GM23338 (cell line): ENCODE results near the gene RIPK4. TPM values are rescaled to one million over a fixed set of nuclear protein-coding genes. Genes with fewer than 3 reads are reported as not detected.

Source experiments
- ATAC-seq: fragments of 200-7000 bp; cut with Tn5 transposase; 3 replicates; pipeline ENCODE4 v1.9.1; 2020
- DNase-seq: peaks from one replicate; pipeline ENCODE4 v3.0.0-alpha.2; 2015; ENCODE audit warnings: low spot score
- H2AFZ ChIP-seq: fragments of 200-600 bp; sonication (generic); 2 replicates; pipeline ENCODE4 v1.8.0; 2016; ENCODE audit warnings: antibody characterized with exemption, mild to moderate bottlenecking, moderate library complexity
- H3F3A ChIP-seq: fragments of 200-600 bp; sonication (generic); replicated peaks from 2 replicates; pipeline ENCODE4 v1.8.0; 2017; ENCODE audit warnings: antibody characterized with exemption, mixed run types, low read depth
- H3K27ac ChIP-seq: fragments of 200-600 bp; sonication (generic); 2 replicates; pipeline ENCODE4 v1.6.1; 2016; ENCODE audit warnings: low read depth
- H3K27me3 ChIP-seq: fragments of 200-600 bp; sonication (generic); 2 replicates; pipeline ENCODE4 v1.8.0; 2016; ENCODE audit warnings: mild to moderate bottlenecking, mixed run types, moderate library complexity; ENCODE audit not compliant: insufficient read depth
- H3K36me3 ChIP-seq: fragments of 200-600 bp; sonication (generic); 2 replicates; pipeline ENCODE4 v1.8.0; 2016; ENCODE audit warnings: mild to moderate bottlenecking; ENCODE audit not compliant: insufficient read depth
- H3K4me1 ChIP-seq: fragments of 200-600 bp; sonication (generic); 2 replicates; pipeline ENCODE4 v1.8.0; 2016; ENCODE audit warnings: mild to moderate bottlenecking, moderate library complexity; ENCODE audit not compliant: insufficient read depth
- H3K4me2 ChIP-seq: fragments of 200-600 bp; sonication (generic); 2 replicates; pipeline ENCODE4 v1.7.1; 2017; ENCODE audit warnings: mixed run types
- H3K4me3 ChIP-seq: fragments of 200-600 bp; sonication (generic); 2 replicates; pipeline ENCODE4 v1.6.1; 2016; ENCODE audit warnings: mixed run types
- H3K79me2 ChIP-seq: fragments of 200-600 bp; sonication (generic); replicated peaks from 2 replicates; pipeline ENCODE4 v1.8.0; 2017; ENCODE audit warnings: mild to moderate bottlenecking; ENCODE audit not compliant: insufficient read depth
- H3K9me2 ChIP-seq: fragments of 200-600 bp; sonication (generic); 2 replicates; pipeline ENCODE4 v1.8.0; 2017; ENCODE audit not compliant: insufficient read depth
- H4K20me1 ChIP-seq: fragments of 200-600 bp; sonication (generic); replicated peaks from 2 replicates; pipeline ENCODE4 v1.8.0; 2017; ENCODE audit warnings: mild to moderate bottlenecking; ENCODE audit not compliant: insufficient read depth
- H3K27ac Mint-ChIP-seq: 2 replicates; pipeline ENCODE4 v1.8.0; 2020; ENCODE audit warnings: inconsistent platforms, mild to moderate bottlenecking, moderate library complexity, mixed read lengths
- H3K27me3 Mint-ChIP-seq: 3 replicates; pipeline ENCODE4 v1.8.0; 2022; ENCODE audit warnings: low read depth, mild to moderate bottlenecking, moderate library complexity, mixed read lengths, inconsistent platforms; ENCODE audit not compliant: insufficient read depth, poor library complexity
- H3K36me3 Mint-ChIP-seq: 3 replicates; pipeline ENCODE4 v1.8.0; 2021; ENCODE audit warnings: low read depth, mild to moderate bottlenecking, inconsistent platforms, moderate library complexity, mixed read lengths
- H3K4me1 Mint-ChIP-seq: 3 replicates; pipeline ENCODE4 v1.8.0; 2020; ENCODE audit warnings: mild to moderate bottlenecking, inconsistent platforms, mixed read lengths
- H3K4me3 Mint-ChIP-seq: 3 replicates; pipeline ENCODE4 v1.8.0; 2021; ENCODE audit warnings: moderate library complexity, mild to moderate bottlenecking, inconsistent platforms, mixed read lengths
- H3K9me3 Mint-ChIP-seq: 3 replicates; pipeline ENCODE4 v1.8.0; 2020; ENCODE audit warnings: moderate library complexity, mild to moderate bottlenecking, inconsistent platforms, mixed read lengths
- CREB1 ChIP-seq: fragments of 250-450 bp; sonication (Bioruptor Pico); IDR thresholded peaks from 2 replicates; pipeline ENCODE4 v1.5.0; 2020; ENCODE audit warnings: low read depth, mild to moderate bottlenecking, moderate library complexity
- EZH2 ChIP-seq: fragments of 200-600 bp; sonication (generic); IDR thresholded peaks from one replicate; pipeline ENCODE4 v1.8.0; 2017; ENCODE audit warnings: antibody characterized with exemption, mild to moderate bottlenecking, low read depth; ENCODE audit not compliant: unreplicated experiment
- EZH2phosphoT487 ChIP-seq: fragments of 200-600 bp; sonication (generic); IDR thresholded peaks from one replicate; pipeline ENCODE4 v1.8.1; 2018; ENCODE audit warnings: antibody characterized with exemption; ENCODE audit not compliant: unreplicated experiment
- JUNB ChIP-seq: IDR thresholded peaks from one replicate; pipeline ENCODE4 v1.6.1; 2016; ENCODE audit warnings: antibody characterized with exemption; ENCODE audit not compliant: unreplicated experiment
- POLR2AphosphoS5 ChIP-seq: IDR thresholded peaks from 2 replicates; pipeline ENCODE4 v1.6.1; 2016; ENCODE audit warnings: antibody characterized with exemption, low read depth
- STAT1 ChIP-seq: IDR thresholded peaks from one replicate; pipeline ENCODE4 v1.6.1; 2016; ENCODE audit warnings: antibody characterized with exemption; ENCODE audit not compliant: unreplicated experiment
- ZNF331 ChIP-seq: fragments of 250-450 bp; sonication (Bioruptor Pico); IDR thresholded peaks from 2 replicates; pipeline ENCODE4 v1.5.0; 2020; ENCODE audit warnings: low read depth, mild to moderate bottlenecking, moderate library complexity
- polyA plus RNA-seq: library from polyadenylated mRNA; unstranded; fragments of >200 nt; fragmentation: Nextera tagmentation; extraction: Ambion mirVana; gene quantifications from 2 replicates; pipeline ENCODE4 v1.2.1, GENCODE V29; 2016
- total RNA-seq: library from RNA; depleted of rRNA; stranded (reverse); fragments of >200 nt; shearing (Covaris generic); gene quantifications from 2 replicates; pipeline ENCODE4 v1.2.3, GENCODE V29; 2014
- TF ChIP-seq, protein P1 (sequence below): fragments of 250-450 bp; sonication (Bioruptor Pico); IDR thresholded peaks from 2 replicates; pipeline ENCODE4 v1.5.0; 2020; ENCODE audit warnings: mild to moderate bottlenecking, moderate library complexity
- TF ChIP-seq, protein P2 (sequence below): IDR thresholded peaks from one replicate; pipeline ENCODE4 v1.6.1; 2018; ENCODE audit warnings: antibody characterized with exemption; ENCODE audit not compliant: unreplicated experiment
- TF ChIP-seq, protein P3 (sequence below): IDR thresholded peaks from 2 replicates; pipeline ENCODE4 v1.6.1; 2016; ENCODE audit warnings: antibody characterized with exemption
- TF ChIP-seq, protein P4 (sequence below), 2 experiments: fragments of 200-600 bp in 1 of 2; sonication (generic) in 1 of 2; conservative IDR thresholded peaks; 2 replicates each; pipeline versions ENCODE4 v1.5.1 to v1.6.1; 2016 to 2017; ENCODE audit warnings: antibody characterized with exemption in 2 of 2, low read depth in 2 of 2, mild to moderate bottlenecking in 2 of 2, moderate library complexity in 1 of 2

The RIPK4 gene
- total and polyA plus RNA-seq, 2 experiments from 2014 or later, result 2.5 to 9.9 TPM

DNA sequence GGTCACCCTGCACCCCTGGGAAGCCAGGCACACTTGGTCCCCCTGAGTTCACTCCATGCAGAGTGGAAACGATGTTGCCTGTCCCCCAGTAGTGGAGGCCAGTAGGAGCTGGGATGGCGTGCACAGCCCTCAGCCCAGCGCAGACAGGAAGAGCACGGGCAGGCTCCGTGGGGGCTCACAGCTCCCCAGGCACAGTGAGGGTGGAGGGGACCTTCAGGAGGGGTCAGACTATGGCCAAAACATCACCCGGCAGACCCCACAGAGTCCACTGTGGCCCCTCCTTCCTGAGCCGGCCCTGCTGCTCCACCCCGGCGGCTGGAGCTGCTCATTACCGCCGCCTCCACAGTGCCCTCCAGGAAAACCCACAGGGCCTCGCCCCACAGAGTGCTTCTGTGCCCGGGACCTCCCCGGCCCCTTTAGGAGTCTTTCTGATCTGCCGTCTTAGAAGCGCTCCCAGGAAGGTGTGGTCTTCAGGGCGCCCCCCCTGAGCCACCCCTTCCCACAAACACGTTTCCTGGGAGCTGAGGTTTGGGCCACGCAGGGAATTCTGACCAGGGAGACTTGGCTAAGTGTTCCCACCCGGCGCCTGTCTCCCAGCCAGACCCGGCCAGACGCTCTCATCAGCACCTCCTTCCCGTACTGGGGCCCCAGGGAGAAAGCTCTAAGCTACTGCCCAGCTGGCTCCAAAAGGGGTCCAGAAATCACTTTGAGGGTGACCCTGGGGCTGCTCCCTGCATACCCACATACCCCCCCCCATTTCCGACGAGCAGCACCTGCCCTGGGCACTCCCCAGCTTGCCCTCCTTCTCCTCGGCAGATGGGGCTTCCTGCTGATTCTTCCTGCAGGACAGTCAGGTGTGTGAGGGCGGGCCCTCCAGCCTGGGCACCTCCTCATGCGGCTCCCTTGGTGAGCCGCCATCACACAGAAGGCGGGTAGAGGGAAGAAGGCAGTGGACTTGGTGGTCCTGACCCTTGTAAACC, 38.8 kb downstream of the RIPK4 start:
- TF ChIP-seq EZH2 (no peak), ZNF331 (CRISPR knock-in tag) (no peak), EZH2phosphoT487 (no peak), JUNB (no peak), CREB1 (CRISPR knock-in tag) (no peak), POLR2AphosphoS5 (no peak), STAT1 (no peak)
- TF ChIP-seq, protein P1, sequence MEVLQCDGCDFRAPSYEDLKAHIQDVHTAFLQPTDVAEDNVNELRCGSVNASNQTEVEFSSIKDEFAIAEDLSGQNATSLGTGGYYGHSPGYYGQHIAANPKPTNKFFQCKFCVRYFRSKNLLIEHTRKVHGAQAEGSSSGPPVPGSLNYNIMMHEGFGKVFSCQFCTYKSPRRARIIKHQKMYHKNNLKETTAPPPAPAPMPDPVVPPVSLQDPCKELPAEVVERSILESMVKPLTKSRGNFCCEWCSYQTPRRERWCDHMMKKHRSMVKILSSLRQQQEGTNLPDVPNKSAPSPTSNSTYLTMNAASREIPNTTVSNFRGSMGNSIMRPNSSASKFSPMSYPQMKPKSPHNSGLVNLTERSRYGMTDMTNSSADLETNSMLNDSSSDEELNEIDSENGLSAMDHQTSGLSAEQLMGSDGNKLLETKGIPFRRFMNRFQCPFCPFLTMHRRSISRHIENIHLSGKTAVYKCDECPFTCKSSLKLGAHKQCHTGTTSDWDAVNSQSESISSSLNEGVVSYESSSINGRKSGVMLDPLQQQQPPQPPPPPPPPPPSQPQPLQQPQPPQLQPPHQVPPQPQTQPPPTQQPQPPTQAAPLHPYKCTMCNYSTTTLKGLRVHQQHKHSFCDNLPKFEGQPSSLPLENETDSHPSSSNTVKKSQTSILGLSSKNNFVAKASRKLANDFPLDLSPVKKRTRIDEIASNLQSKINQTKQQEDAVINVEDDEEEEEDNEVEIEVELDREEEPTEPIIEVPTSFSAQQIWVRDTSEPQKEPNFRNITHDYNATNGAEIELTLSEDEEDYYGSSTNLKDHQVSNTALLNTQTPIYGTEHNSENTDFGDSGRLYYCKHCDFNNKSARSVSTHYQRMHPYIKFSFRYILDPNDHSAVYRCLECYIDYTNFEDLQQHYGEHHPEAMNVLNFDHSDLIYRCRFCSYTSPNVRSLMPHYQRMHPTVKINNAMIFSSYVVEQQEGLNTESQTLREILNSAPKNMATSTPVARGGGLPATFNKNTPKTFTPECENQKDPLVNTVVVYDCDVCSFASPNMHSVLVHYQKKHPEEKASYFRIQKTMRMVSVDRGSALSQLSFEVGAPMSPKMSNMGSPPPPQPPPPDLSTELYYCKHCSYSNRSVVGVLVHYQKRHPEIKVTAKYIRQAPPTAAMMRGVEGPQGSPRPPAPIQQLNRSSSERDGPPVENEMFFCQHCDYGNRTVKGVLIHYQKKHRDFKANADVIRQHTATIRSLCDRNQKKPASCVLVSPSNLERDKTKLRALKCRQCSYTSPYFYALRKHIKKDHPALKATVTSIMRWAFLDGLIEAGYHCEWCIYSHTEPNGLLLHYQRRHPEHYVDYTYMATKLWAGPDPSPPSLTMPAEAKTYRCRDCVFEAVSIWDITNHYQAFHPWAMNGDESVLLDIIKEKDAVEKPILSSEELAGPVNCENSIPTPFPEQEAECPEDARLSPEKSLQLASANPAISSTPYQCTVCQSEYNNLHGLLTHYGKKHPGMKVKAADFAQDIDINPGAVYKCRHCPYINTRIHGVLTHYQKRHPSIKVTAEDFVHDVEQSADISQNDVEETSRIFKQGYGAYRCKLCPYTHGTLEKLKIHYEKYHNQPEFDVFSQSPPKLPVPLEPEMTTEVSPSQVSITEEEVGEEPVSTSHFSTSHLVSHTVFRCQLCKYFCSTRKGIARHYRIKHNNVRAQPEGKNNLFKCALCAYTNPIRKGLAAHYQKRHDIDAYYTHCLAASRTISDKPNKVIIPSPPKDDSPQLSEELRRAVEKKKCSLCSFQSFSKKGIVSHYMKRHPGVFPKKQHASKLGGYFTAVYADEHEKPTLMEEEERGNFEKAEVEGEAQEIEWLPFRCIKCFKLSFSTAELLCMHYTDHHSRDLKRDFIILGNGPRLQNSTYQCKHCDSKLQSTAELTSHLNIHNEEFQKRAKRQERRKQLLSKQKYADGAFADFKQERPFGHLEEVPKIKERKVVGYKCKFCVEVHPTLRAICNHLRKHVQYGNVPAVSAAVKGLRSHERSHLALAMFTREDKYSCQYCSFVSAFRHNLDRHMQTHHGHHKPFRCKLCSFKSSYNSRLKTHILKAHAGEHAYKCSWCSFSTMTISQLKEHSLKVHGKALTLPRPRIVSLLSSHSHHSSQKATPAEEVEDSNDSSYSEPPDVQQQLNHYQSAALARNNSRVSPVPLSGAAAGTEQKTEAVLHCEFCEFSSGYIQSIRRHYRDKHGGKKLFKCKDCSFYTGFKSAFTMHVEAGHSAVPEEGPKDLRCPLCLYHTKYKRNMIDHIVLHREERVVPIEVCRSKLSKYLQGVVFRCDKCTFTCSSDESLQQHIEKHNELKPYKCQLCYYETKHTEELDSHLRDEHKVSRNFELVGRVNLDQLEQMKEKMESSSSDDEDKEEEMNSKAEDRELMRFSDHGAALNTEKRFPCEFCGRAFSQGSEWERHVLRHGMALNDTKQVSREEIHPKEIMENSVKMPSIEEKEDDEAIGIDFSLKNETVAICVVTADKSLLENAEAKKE (CRISPR knock-in tag), result no peak
- TF ChIP-seq, protein P2, sequence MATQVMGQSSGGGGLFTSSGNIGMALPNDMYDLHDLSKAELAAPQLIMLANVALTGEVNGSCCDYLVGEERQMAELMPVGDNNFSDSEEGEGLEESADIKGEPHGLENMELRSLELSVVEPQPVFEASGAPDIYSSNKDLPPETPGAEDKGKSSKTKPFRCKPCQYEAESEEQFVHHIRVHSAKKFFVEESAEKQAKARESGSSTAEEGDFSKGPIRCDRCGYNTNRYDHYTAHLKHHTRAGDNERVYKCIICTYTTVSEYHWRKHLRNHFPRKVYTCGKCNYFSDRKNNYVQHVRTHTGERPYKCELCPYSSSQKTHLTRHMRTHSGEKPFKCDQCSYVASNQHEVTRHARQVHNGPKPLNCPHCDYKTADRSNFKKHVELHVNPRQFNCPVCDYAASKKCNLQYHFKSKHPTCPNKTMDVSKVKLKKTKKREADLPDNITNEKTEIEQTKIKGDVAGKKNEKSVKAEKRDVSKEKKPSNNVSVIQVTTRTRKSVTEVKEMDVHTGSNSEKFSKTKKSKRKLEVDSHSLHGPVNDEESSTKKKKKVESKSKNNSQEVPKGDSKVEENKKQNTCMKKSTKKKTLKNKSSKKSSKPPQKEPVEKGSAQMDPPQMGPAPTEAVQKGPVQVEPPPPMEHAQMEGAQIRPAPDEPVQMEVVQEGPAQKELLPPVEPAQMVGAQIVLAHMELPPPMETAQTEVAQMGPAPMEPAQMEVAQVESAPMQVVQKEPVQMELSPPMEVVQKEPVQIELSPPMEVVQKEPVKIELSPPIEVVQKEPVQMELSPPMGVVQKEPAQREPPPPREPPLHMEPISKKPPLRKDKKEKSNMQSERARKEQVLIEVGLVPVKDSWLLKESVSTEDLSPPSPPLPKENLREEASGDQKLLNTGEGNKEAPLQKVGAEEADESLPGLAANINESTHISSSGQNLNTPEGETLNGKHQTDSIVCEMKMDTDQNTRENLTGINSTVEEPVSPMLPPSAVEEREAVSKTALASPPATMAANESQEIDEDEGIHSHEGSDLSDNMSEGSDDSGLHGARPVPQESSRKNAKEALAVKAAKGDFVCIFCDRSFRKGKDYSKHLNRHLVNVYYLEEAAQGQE, result no peak
- TF ChIP-seq, protein P3, sequence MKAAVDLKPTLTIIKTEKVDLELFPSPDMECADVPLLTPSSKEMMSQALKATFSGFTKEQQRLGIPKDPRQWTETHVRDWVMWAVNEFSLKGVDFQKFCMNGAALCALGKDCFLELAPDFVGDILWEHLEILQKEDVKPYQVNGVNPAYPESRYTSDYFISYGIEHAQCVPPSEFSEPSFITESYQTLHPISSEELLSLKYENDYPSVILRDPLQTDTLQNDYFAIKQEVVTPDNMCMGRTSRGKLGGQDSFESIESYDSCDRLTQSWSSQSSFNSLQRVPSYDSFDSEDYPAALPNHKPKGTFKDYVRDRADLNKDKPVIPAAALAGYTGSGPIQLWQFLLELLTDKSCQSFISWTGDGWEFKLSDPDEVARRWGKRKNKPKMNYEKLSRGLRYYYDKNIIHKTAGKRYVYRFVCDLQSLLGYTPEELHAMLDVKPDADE, result no peak
- TF ChIP-seq, protein P4, sequence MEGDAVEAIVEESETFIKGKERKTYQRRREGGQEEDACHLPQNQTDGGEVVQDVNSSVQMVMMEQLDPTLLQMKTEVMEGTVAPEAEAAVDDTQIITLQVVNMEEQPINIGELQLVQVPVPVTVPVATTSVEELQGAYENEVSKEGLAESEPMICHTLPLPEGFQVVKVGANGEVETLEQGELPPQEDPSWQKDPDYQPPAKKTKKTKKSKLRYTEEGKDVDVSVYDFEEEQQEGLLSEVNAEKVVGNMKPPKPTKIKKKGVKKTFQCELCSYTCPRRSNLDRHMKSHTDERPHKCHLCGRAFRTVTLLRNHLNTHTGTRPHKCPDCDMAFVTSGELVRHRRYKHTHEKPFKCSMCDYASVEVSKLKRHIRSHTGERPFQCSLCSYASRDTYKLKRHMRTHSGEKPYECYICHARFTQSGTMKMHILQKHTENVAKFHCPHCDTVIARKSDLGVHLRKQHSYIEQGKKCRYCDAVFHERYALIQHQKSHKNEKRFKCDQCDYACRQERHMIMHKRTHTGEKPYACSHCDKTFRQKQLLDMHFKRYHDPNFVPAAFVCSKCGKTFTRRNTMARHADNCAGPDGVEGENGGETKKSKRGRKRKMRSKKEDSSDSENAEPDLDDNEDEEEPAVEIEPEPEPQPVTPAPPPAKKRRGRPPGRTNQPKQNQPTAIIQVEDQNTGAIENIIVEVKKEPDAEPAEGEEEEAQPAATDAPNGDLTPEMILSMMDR (conservative IDR thresholded peaks at IDR 0.05; ENCODE audit: low read depth in 2 of 2), result no peak
- Histone ChIP-seq H4K20me1 (no peaks in the 10 kb centered on the region), H2AFZ (no peak overlapping the region), H3K36me3 (no peaks in the 10 kb centered on the region), H3K79me2 (no peaks in the 10 kb centered on the region), H3K4me2 (no peak overlapping the region), H3K4me1 (no peaks in the 10 kb centered on the region; the same call in 1 of the 2 replicates), H3K4me3 (no peak overlapping the region), H3K9me2 (no peaks in the 10 kb centered on the region), H3K27me3 (peaks cover 30% of the 10 kb centered on the region), H3K27ac (no peak overlapping the region), H3F3A (no peaks in the 10 kb centered on the region)
- DNase-seq (no peak), ATAC-seq (no peak; the same call in 2 of the 3 replicates)
- peaks cover 23% of the 10 kb centered on the region for H3K4me1 Mint-ChIP-seq
- no peak overlapping the region for H3K4me3 Mint-ChIP-seq
- no peaks in the 10 kb centered on the region for H3K36me3 Mint-ChIP-seq
- H3K27me3 Mint-ChIP-seq, result peaks cover 39% of the 10 kb centered on the region
- H3K27ac Mint-ChIP-seq, result no peak overlapping the region
- no peaks in the 10 kb centered on the region for H3K9me3 Mint-ChIP-seq
